ENCODE data around the gene GSTM1.
"Not testable (repeated sequence)": the region's sequence is repeated elsewhere in the genome, so short reads cannot be mapped to it uniquely, and the experiment has no call there.

GSTM1 gene

DNA sequence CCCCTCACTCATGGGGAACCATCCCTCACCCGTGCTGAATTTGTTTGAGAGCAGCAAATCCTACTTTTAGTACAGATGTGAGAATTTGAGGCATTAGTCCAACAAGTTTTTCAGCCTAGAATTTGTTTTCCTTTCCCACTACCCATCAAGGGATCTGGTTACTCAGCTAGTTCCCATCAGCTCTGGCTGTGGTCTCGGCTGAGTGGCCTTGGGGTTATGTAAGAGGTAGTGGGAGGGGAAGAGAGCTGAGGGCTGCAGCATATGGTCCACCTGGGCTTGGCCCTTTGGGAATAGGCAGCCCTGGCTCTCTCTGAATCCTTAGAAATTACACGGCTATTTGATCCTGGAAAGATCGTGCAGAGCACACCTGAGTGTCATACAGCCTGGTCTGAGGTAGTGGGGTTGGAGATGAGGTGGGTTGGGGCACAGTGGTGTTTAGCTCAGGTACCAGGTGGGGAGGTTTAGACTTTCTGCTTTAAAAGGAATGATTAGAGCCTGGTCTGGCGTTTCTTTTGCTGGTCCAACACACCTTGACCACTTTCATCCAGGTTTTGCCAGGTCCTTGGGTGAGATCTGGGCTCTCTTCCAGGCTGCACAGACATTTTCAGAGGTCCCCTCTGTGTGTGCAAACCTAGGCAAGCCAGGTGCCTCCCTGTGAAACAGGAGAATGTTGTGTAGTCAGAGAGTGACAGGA is 27.5 kb upstream of the GSTM1 start:
- no peak for DNase-seq (ENCODE audit: low read depth)

GRCh38 chr1:109660691-109661026 is 27.0 kb upstream of the GSTM1 start:
- not testable (repeated sequence) for DNase-seq (ENCODE audit: low read depth)

DNA sequence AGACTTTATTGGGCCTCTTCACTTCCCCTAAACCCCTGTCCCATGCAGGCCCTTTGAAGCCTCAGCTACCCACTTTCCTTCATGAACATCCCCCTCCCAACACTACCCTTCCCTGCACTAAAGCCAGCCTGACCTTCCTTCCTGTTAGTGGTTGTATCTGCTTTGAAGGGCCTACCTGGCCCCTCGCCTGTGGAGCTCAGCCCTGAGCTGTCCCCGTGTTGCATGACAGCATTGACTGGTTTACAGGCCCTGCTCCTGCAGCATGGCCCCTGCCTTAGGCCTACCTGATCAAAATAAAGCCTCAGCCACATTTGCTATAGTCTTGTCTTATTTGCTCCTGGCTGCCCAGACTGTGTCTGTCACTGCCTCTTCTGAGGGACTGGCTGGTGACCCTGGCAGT is 26.2 kb upstream of the GSTM1 start:
- DNase-seq (ENCODE audit: low read depth), result no peak

DNA sequence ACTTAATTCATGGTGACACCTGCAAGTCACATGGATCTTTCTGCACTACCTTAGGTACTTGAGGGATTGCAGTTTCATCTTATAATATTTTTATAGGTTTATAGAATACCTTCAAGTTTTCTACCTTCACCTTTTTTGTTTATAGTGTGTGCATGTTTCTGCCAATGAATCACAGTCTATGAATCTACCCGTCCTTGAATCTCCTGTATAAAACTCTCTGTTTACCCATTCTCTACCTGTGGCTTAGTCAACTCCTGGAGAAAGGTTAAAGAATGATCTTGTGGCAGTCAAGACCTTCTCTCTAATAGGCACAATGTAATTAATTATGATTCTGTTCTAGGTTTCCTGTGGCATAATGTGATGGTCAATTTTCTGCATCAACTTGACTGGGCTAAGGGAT is 22.9 kb upstream of the GSTM1 start:
- DNase-seq (ENCODE audit: low read depth), result no peak

- peak; percentile 28 for DNase-seq (ENCODE audit: low read depth)
Measured at GRCh38 chr1:109667452-109668122, 20.0 kb upstream of the GSTM1 start, which contains the start of gene GSTM2. GSTM2 (plus strand) TSS chr1:109668057; CDS start chr1:109668116, 59 bp downstream.

DNA sequence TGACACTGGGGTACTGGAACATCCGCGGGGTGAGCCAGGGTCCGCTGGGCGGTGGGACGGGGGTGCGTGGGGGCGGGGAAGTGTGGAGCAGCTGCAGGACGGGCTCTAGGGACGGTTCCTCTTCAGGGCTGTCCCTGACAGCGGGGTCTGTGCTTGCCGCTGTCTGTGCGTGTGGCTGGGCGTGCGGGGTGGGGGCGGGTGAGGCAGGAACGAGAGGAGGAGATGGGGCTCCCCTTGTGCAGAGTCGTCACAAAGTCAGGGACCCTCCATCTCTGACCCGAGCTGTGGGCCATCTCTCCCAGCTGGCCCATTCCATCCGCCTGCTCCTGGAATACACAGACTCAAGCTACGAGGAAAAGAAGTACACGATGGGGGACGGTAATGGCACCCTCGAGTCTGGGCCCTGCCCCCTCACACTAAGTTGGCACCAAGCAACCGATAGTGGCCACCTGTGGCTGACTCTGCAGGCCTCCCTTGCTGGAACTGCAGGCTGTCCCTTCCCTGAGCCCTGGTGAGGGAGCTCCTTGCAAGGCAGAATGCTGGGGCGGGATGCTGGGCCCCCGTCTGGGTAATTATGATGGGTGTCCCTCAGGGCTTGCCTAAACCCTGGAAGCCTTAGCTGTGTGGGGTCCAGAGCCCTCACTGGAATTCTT is 19.4 kb upstream of the GSTM1 start:
- DNase-seq (ENCODE audit: low read depth), result no peak

DNA sequence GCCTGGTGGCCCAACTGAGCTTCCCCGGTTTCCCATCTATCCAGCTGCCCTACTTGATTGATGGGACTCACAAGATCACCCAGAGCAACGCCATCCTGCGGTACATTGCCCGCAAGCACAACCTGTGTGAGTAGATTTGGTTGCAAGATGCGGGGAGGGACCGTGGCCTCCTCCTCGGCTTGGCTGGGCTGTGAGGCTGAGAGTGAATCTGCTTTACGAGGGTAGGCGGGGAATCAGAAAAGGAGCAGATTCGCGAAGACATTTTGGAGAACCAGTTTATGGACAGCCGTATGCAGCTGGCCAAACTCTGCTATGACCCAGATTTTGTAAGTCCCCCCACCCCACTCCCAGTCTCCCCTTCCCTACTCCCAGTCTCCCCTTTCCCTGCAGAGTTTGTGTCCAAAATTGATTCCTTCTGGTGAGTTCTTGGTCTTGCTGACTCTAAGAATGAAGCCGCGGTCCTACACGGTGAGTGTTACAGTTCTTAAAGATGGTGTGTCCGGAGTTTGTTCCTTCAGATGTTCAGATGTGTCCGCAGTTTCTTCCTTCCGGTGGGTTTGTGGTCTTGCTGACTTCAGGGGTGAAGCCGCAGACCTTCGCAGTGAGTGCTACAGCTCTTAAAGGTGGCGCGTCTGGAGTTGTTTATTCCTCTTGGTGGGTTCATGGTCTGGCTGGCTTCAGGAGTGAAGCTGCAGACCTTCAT is 18.2 kb upstream of the GSTM1 start:
- DNase-seq (ENCODE audit: low read depth), result no peak

DNA sequence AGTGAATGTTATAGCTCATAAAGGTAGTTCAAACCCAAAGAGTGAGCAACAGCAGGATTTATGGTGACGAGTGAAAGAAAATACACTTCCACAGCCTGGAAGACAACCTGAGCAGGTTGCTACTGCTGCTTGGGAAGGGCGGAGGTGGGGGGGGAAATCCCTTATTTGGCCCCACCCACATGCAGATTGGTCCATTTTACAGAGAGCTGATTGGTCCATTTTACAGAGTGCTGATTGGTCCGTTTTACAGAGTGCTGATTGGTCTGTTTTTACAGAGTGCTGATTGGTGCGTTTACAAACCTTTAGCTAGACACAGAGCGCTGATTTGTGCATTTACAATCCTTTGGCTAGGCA is 17.7 kb upstream of the GSTM1 start:
- DNase-seq (ENCODE audit: low read depth), result not testable (repeated sequence)

GRCh38 chr1:109671067-109671466 is 16.6 kb upstream of the GSTM1 start:
- no peak for DNase-seq (ENCODE audit: low read depth)

DNA sequence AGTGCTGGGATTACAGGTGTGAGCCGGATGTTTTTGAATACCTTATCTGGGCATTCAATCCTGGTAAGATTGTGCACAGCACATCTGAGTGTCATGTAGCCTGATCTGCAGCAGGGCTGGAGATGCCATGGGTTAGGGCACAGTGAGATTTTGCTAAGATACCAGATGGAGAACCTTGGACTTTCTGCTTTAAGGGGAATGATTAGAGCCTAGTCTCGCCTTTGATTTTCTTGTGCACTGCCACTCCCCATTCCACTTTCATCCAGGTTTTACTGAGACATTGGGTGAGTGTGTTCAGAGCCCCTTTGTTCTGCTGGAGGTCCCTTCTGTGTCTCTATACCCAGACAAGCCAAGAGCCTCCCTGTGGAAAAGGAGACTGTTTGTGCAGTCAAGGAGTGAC is 13.8 kb upstream of the GSTM1 start:
- DNase-seq (ENCODE audit: low read depth), result not testable (repeated sequence)

- not testable (repeated sequence) for DNase-seq (ENCODE audit: low read depth)
Measured at GRCh38 chr1:109676683-109677381, 10.8 kb upstream of the GSTM1 start.

DNA sequence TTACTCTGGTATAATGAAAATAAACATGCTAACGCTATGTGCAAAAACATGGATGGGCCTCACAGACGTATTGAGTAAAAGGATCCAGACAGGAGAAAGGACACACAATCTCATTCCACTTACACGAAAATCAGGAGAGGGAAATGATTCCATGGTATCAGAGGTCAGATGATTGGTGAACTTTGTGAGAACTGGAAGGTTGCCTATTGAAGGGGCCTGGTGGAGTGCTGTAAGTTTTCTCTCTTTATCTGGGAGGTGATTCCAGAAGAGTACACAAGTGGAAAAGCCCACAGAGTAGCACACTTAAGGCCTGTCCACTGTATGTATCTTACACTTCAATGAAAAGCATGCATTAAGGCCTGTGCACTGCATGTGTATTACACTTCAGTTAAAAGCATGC is 10.2 kb upstream of the GSTM1 start:
- DNase-seq (ENCODE audit: low read depth), result no peak

GRCh38 chr1:109678637-109679036 is 9.0 kb upstream of the GSTM1 start:
- DNase-seq (ENCODE audit: low read depth), result not testable (repeated sequence)

GRCh38 chr1:109684777-109685176 is 2.8 kb upstream of the GSTM1 start:
- not testable (repeated sequence) for DNase-seq (ENCODE audit: low read depth)

GRCh38 chr1:109685399-109685798 is 2.2 kb upstream of the GSTM1 start:
- not testable (repeated sequence) for DNase-seq (ENCODE audit: low read depth)

GRCh38 chr1:109685890-109686289 is 1.7 kb upstream of the GSTM1 start:
- not testable (repeated sequence) for DNase-seq (ENCODE audit: low read depth)

GRCh38 chr1:109687109-109687508 is 508 bp upstream of the GSTM1 start:
- not testable (repeated sequence) for DNase-seq (ENCODE audit: low read depth)

DNA sequence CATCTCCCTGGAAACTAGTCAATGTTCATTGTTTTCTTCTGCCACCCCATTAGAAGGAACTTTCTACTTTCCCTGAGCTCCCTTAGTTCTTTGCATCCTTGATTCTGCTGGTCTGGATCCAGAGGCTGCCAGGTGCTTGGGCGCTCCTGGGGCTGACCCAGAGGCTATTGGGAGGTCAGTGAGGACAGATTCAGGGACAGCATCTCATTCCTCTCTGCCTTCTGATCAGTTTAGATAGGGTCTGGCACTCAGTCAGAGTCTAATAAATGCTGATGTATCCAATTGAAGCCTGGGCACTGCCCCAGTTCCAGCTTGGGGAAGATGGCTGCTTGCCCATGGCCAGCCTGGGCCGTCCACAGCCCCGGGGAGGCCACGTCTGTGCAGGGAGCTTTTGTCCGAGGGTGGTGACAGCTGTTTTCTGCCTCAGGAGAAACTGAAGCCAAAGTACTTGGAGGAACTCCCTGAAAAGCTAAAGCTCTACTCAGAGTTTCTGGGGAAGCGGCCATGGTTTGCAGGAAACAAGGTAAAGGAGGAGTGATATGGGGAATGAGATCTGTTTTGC is 2.3 kb downstream of the GSTM1 start:
- no peak for DNase-seq (ENCODE audit: low read depth)

DNA sequence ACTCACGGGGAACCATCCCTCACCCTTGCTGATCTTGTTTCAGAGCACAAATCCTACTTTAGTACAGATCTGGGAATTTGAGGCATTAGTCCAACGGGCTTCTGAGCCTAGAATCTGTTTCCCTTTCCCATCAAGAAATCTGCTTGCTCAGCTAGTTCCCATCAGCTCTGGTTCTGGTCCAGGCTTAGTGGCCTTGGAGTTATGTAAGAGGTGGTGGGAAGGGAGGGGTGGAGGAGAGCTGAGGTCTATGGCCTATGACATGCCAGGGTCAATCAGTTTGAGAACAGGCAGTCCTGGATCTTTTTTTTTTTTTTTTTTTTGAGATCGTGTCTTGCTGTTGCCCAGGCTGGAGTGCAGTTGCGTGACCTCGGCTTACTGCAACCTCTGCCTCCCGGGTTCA is 4.1 kb downstream of the GSTM1 start:
- DNase-seq (ENCODE audit: low read depth), result no peak

- DNase-seq (ENCODE audit: low read depth), result not testable (repeated sequence)
Measured at GRCh38 chr1:109694400-109694799, 6.8 kb downstream of the GSTM1 start.

- DNase-seq (ENCODE audit: low read depth), result not testable (repeated sequence)
Measured at GRCh38 chr1:109695138-109695537, 7.5 kb downstream of the GSTM1 start.

- no peak for DNase-seq (ENCODE audit: low read depth)
Measured at GRCh38 chr1:109697066-109697465, 9.4 kb downstream of the GSTM1 start.

Data from non-pigmented ciliary epithelial cell (primary cell).